ENCODE data around the gene OSTN.
"Not testable (repeated sequence)": the region's sequence is repeated elsewhere in the genome, so short reads cannot be mapped to it uniquely, and the experiment has no call there.

The OSTN gene

GRCh38 chr3:191169566-191169965 lies 29.5 kb upstream of the OSTN start:
- TF ChIP-seq, protein P1, sequence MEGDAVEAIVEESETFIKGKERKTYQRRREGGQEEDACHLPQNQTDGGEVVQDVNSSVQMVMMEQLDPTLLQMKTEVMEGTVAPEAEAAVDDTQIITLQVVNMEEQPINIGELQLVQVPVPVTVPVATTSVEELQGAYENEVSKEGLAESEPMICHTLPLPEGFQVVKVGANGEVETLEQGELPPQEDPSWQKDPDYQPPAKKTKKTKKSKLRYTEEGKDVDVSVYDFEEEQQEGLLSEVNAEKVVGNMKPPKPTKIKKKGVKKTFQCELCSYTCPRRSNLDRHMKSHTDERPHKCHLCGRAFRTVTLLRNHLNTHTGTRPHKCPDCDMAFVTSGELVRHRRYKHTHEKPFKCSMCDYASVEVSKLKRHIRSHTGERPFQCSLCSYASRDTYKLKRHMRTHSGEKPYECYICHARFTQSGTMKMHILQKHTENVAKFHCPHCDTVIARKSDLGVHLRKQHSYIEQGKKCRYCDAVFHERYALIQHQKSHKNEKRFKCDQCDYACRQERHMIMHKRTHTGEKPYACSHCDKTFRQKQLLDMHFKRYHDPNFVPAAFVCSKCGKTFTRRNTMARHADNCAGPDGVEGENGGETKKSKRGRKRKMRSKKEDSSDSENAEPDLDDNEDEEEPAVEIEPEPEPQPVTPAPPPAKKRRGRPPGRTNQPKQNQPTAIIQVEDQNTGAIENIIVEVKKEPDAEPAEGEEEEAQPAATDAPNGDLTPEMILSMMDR (IDR thresholded peaks at IDR 0.05; ENCODE audit: control insufficient read depth, extremely low read depth, insufficient read depth): no peak
- no peak overlapping the region for H3K4me3 ChIP-seq (ENCODE audit: low read depth, low read length)
- DNase-seq (ENCODE audit: low read depth): no peak

DNA sequence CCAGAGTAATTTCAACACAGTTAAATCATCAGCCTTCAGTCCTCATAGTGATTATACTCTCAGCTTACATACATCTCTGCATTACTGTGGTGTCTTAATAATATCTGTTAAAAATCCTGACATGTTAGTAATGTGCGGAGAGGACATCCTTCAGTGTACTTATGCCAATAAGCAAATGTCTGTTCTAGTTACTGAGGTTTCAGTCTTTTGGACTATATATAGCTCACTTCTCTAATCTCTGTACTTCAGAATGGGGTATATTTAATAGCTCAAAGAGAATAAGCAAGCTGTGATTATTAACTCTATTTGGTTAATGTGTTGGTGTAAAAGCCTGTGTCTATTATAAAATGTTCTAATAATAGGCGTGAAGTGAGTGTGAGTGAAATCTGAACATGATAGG lies 28.9 kb upstream of the OSTN start:
- H3K4me3 ChIP-seq (ENCODE audit: low read depth, low read length): no peak overlapping the region
- no peak for DNase-seq (ENCODE audit: low read depth)
- TF ChIP-seq, protein P1 (IDR thresholded peaks at IDR 0.05; ENCODE audit: control insufficient read depth, extremely low read depth, insufficient read depth): no peak

GRCh38 chr3:191175102-191175501 lies 23.9 kb upstream of the OSTN start:
- TF ChIP-seq, protein P1 (IDR thresholded peaks at IDR 0.05; ENCODE audit: control insufficient read depth, extremely low read depth, insufficient read depth): no peak
- DNase-seq (ENCODE audit: low read depth): no peak
- no peak overlapping the region for H3K4me3 ChIP-seq (ENCODE audit: low read depth, low read length)

DNA sequence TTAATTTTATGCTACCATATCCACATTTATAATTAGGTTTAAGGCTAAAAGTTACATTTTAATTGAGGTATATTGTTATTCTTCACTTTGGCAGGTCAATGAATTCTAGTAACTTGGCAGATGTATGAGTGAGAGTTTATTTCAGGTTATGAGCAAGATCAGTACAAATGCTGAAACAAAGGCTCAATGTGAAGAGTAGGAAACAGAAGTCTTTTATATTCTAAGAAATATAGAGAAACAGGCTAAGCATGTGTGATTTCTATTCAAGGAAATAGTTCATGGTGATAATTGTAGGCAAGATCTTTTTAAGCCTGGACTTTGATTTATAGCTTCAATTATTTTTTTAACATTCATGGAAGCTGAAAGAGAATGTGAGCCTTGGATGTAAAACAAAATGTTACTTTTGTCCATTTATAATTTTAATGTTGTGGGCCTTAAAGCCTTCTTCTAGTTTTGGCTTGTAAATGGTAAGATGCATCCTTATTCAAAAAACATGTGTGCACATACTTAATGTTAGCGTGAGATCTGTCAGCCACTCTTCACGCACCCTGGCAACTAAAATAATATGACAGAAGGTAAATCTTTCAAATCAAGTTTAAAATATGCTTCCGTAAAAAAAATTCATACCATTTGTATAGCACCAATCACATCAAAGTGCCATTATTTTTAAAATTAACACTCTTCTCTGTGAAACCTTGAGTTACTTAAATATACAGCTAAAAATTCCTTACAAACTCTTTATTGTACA lies 22.8 kb upstream of the OSTN start:
- TF ChIP-seq, protein P1 (IDR thresholded peaks at IDR 0.05; ENCODE audit: control insufficient read depth, extremely low read depth, insufficient read depth): no peak
- DNase-seq (ENCODE audit: low read depth): no peak
- no peak overlapping the region for H3K4me3 ChIP-seq (ENCODE audit: low read depth, low read length)

GRCh38 chr3:191185382-191185781 lies 13.7 kb upstream of the OSTN start:
- not testable (repeated sequence) for H3K4me3 ChIP-seq (ENCODE audit: low read depth, low read length); DNase-seq (ENCODE audit: low read depth)

DNA sequence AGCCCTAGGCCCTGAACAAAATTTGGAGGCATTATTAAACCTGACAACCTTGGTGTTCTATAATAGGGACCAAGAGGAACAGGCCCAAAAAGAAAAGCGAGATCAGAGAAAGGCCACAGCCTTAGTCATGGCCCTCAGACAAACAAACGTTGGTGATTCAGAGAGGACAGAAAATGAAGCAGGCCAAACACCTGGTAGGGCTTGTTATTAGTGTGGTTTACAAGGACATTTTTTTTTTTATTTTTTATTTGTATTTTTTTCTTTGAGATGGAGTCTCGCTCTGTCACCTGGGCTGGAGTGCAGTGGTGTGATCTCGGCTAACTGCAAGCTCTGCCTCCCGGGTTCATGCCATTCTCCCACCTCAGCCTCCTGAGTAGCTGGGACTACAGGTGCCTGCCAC lies 10.8 kb upstream of the OSTN start:
- not testable (repeated sequence) for DNase-seq (ENCODE audit: low read depth); H3K4me3 ChIP-seq (ENCODE audit: low read depth, low read length)

DNA sequence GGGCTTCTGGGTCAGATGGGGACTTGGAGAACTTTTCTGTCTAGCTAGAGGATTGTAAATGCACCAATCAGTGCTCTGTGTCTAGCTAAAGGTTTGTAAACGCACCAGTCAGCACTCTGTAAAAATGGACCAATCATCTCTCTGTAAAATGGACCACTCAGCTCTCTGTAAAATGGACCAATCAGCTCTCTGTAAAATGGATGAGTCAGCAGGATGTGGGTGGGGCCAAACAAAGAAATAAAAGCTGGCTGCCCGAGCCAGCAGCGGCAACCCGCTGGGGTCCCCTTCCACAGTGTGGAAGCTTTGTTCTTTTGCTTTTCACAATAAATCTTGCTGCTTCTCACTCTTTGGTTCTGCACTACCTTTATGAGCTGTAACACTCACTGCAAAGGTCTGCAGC lies 6.8 kb upstream of the OSTN start:
- DNase-seq (ENCODE audit: low read depth); H3K4me3 ChIP-seq (ENCODE audit: low read depth, low read length): not testable (repeated sequence)

DNA sequence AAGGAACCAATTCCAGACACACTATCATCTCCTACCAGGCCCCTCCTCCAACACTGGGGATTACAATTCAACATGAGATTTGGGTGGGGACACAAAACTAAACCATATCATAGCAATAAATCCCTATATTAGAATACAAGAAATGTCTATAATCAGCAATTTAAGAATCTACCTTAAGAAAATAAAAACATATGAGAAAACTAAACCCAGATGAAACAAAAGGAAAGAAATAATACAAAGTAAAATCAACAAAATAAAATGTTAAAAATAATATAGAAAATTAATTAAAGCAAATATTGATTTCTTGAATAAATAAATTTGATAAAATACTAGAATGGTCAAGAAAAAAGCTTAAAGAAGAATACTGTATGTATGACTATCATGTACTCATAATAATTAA lies 6.1 kb upstream of the OSTN start:
- TF ChIP-seq, protein P1 (IDR thresholded peaks at IDR 0.05; ENCODE audit: control insufficient read depth, extremely low read depth, insufficient read depth): no peak
- no peak for DNase-seq (ENCODE audit: low read depth)
- H3K4me3 ChIP-seq (ENCODE audit: low read depth, low read length): no peak overlapping the region
